Astrocyte (in vitro differentiated cells and primary cell): ENCODE results near the gene DNAAF3. TPM values are rescaled to one million over a fixed set of nuclear protein-coding genes. Genes with fewer than 3 reads are reported as not detected.
A peak's percentile ranks its signal among the peaks of the same experiment; 100 is the strongest.

Experiments
- DNase-seq: peaks from one replicate; pipeline ENCODE4 v3.0.0-alpha.2; 2010; ENCODE audit warnings: low read depth
- FAIRE-seq: peaks from 2 replicates; lab custom pipeline; 2011; peaks lifted over from hg19 to GRCh38; lab: Jason Lieb, UNC
- H2AFZ ChIP-seq: 2 replicates; pipeline ENCODE4 v1.6.0; 2012; ENCODE audit warnings: low read depth, low read length, inconsistent platforms
- H3K27ac ChIP-seq: 2 replicates; pipeline ENCODE4 v1.5.1; 2011; ENCODE audit warnings: low read depth, low read length, inconsistent platforms
- H3K27me3 ChIP-seq: 2 replicates; pipeline ENCODE4 v1.6.0; 2011; ENCODE audit warnings: low read length, inconsistent platforms; ENCODE audit not compliant: insufficient read depth
- H3K36me3 ChIP-seq: 2 replicates; pipeline ENCODE4 v1.5.1; 2011; ENCODE audit warnings: low read length, inconsistent platforms; ENCODE audit not compliant: insufficient read depth
- H3K4me1 ChIP-seq: 2 replicates; pipeline ENCODE4 v1.5.1; 2011; ENCODE audit warnings: low read length, inconsistent platforms; ENCODE audit not compliant: insufficient read depth
- H3K4me2 ChIP-seq: 2 replicates; pipeline ENCODE4 v1.6.0; 2012; ENCODE audit warnings: low read length, inconsistent platforms
- H3K4me3 ChIP-seq: 2 replicates; pipeline ENCODE4 v1.5.1; 2011; ENCODE audit warnings: low read depth, mild to moderate bottlenecking, low read length, inconsistent platforms; ENCODE audit not compliant: insufficient read depth
- H3K79me2 ChIP-seq: 2 replicates; pipeline ENCODE4 v1.6.0; 2012; ENCODE audit warnings: mild to moderate bottlenecking, low read length, inconsistent platforms; ENCODE audit not compliant: insufficient read depth
- H3K9ac ChIP-seq: 2 replicates; pipeline ENCODE4 v1.6.0; 2012; ENCODE audit warnings: mild to moderate bottlenecking, low read length, inconsistent platforms
- H3K9me3 ChIP-seq: 2 replicates; pipeline ENCODE4 v1.5.1; 2012; ENCODE audit warnings: low read depth, mild to moderate bottlenecking, low read length, inconsistent platforms; ENCODE audit not compliant: insufficient read depth
- H4K20me1 ChIP-seq: 2 replicates; pipeline ENCODE4 v1.6.0; 2012; ENCODE audit warnings: low read length, inconsistent platforms; ENCODE audit not compliant: insufficient read depth
- H3K27ac Mint-ChIP-seq: one replicate; pipeline ENCODE4 v1.8.0; 2021; ENCODE audit warnings: mild to moderate bottlenecking, mixed read lengths; ENCODE audit not compliant: unreplicated experiment
- H3K27me3 Mint-ChIP-seq: one replicate; pipeline ENCODE4 v1.8.0; 2021; ENCODE audit warnings: low read depth, mixed read lengths; ENCODE audit not compliant: unreplicated experiment
- H3K36me3 Mint-ChIP-seq: one replicate; pipeline ENCODE4 v1.8.0; 2021; ENCODE audit warnings: low read depth, mixed read lengths; ENCODE audit not compliant: unreplicated experiment
- H3K4me1 Mint-ChIP-seq: one replicate; pipeline ENCODE4 v1.8.0; 2021; ENCODE audit warnings: low read depth, mixed read lengths; ENCODE audit not compliant: unreplicated experiment
- H3K4me3 Mint-ChIP-seq: one replicate; pipeline ENCODE4 v1.8.0; 2021; ENCODE audit warnings: mild to moderate bottlenecking, moderate library complexity, mixed read lengths; ENCODE audit not compliant: unreplicated experiment
- H3K9me3 Mint-ChIP-seq: one replicate; pipeline ENCODE4 v1.8.0; 2021; ENCODE audit warnings: mild to moderate bottlenecking, mixed read lengths; ENCODE audit not compliant: unreplicated experiment
- EZH2 ChIP-seq: IDR thresholded peaks from 2 replicates; pipeline ENCODE4 v1.6.1; 2012; ENCODE audit warnings: mild to moderate bottlenecking, low read length, inconsistent platforms; ENCODE audit not compliant: insufficient read depth
- total RNA-seq: library from RNA; stranded (reverse); gene quantifications from 2 replicates; pipeline ENCODE4 v1.2.1, GENCODE V29; 2021
- TF ChIP-seq, protein P1 (sequence below): IDR thresholded peaks from 2 replicates; pipeline ENCODE4 v1.5.1; 2011; ENCODE audit warnings: low read depth, mild to moderate bottlenecking, inconsistent platforms, low read length, moderate library complexity; ENCODE audit not compliant: insufficient read depth

Gene DNAAF3
- total RNA-seq, 1 donor from 2014 or later, result 1.3 TPM

DNA sequence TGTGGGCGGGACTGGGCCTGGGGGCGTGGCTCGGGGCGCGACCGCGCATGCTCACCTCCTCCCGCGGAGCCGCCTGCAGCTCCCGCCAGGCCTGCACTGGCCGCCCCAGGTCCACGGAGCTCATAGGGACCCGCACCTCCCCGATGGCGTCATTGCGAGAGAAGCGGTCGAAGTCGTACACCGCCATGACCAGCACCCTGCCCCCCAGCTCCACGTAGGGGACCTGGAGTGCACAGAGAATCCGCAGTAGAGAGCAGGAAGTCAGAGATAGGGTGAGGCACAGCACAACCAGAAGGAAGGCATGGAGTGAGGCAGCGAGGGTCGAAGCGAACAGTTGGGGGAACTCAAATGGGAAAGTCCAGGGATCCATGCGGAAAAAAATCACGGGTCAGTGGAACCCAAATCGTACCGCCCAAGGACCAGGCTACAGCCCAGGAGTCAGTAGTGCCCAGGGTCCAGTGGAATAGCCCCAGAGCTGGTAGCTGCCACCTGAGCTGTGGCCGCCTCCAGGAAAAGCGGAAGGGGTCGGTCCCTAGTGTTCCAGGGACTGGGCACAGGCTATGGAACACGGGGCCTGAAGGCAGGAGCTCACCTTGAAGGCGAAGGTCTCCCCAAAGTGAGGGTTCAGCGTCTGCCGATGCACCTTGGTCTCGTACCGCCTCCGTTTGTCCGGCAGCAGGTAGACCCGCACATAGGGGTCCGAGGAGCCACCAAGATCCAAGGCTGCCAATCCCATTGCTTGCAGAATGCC, 8.9 kb upstream of the DNAAF3 start:
- peaks cover 3% of the 10 kb centered on the region for H3K9me3 ChIP-seq
- no peak overlapping the region for H3K27ac ChIP-seq
- no peak overlapping the region for H3K27ac Mint-ChIP-seq
- peaks cover 48% of the 10 kb centered on the region for H3K27me3 Mint-ChIP-seq
- TF ChIP-seq, protein P1, sequence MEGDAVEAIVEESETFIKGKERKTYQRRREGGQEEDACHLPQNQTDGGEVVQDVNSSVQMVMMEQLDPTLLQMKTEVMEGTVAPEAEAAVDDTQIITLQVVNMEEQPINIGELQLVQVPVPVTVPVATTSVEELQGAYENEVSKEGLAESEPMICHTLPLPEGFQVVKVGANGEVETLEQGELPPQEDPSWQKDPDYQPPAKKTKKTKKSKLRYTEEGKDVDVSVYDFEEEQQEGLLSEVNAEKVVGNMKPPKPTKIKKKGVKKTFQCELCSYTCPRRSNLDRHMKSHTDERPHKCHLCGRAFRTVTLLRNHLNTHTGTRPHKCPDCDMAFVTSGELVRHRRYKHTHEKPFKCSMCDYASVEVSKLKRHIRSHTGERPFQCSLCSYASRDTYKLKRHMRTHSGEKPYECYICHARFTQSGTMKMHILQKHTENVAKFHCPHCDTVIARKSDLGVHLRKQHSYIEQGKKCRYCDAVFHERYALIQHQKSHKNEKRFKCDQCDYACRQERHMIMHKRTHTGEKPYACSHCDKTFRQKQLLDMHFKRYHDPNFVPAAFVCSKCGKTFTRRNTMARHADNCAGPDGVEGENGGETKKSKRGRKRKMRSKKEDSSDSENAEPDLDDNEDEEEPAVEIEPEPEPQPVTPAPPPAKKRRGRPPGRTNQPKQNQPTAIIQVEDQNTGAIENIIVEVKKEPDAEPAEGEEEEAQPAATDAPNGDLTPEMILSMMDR, result no peak
- no peak for TF ChIP-seq EZH2
- H3K9ac ChIP-seq, result no peak overlapping the region
- no peak overlapping the region for H3K4me3 Mint-ChIP-seq
- FAIRE-seq, result no peak
- H2AFZ ChIP-seq, result no peak overlapping the region
- H3K9me3 Mint-ChIP-seq, result no peaks in the 10 kb centered on the region
- no peak for DNase-seq
- H3K4me1 ChIP-seq, result peaks cover 25% of the 10 kb centered on the region
- peaks cover 13% of the 10 kb centered on the region for H3K27me3 ChIP-seq
- no peaks in the 10 kb centered on the region for H3K36me3 ChIP-seq
- H3K36me3 Mint-ChIP-seq, result no peaks in the 10 kb centered on the region
- H4K20me1 ChIP-seq, result peaks cover under 1% of the 10 kb centered on the region
- no peak overlapping the region for H3K4me3 ChIP-seq
- H3K4me1 Mint-ChIP-seq, result peaks cover 8% of the 10 kb centered on the region
- H3K79me2 ChIP-seq, result no peaks in the 10 kb centered on the region
- no peak overlapping the region for H3K4me2 ChIP-seq

DNA sequence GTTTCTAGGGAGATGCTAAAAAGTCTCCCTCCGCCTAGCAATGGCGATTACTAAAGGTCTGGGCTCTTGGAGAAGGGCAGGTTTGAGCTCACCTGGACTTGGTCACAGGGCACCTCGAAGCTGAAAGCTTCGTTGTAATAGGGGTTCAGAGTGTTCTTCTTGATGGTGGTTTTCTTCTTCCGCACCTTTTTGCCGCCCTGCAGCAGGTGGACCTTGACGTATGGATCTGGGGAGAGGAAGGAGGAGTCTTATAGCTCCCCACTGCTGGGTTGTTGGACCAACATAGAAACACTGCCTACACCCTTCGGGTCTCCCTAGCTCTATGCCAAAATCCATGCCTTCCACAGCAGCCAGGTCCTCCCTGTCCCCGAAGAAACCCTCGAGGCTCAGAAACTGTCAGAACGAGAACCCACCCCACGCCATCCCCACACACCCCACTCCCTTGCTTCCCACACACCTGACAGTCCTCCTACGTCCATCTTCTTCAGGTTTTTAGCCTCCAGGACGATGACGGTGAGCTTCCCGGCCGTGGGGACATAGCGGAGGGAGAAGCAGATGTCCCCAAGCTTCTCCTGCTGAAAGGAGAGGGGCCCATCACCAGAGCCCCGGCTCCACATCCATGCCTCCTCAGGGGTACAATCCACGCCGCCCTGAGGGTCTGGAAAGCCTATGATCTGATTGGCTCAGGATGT, 8.2 kb upstream of the DNAAF3 start:
- Mint-ChIP-seq H3K4me3 (no peak overlapping the region), H3K27ac (no peak overlapping the region), H3K9me3 (no peaks in the 10 kb centered on the region), H3K36me3 (no peaks in the 10 kb centered on the region), H3K27me3 (peaks cover 49% of the 10 kb centered on the region), H3K4me1 (peaks cover 5% of the 10 kb centered on the region)
- Histone ChIP-seq H3K36me3 (no peaks in the 10 kb centered on the region), H3K9ac (no peak overlapping the region), H3K4me2 (peak overlapping the region; percentile 80), H2AFZ (peak overlapping the region; percentile 0), H3K4me1 (peaks cover 22% of the 10 kb centered on the region), H3K79me2 (no peaks in the 10 kb centered on the region), H3K9me3 (peaks cover 3% of the 10 kb centered on the region), H3K27me3 (peaks cover 15% of the 10 kb centered on the region), H3K4me3 (no peak overlapping the region), H3K27ac (no peak overlapping the region), H4K20me1 (no peaks in the 10 kb centered on the region)
- no peak for DNase-seq
- TF ChIP-seq, protein P1, result no peak
- no peak for TF ChIP-seq EZH2
- no peak for FAIRE-seq
